Breast epithelium (tissue), 4 donors: ENCODE measurements around the gene MDFIC. TPM values are rescaled to one million over a fixed set of nuclear protein-coding genes. Genes with fewer than 3 reads are reported as not detected.

ENCODE experiments used
- DNase-seq, 2 donors: peaks; one replicate each; pipeline ENCODE4 v3.0.0-alpha.2; 2019; ENCODE audit warnings: low spot score in 2 of 2
- H3K27ac ChIP-seq, 2 donors: fragments of 200-600 bp; sonication (generic) in 1 of 2; one replicate each; pipeline ENCODE4 v1.5.1; 2016 to 2019; ENCODE audit warnings: mild to moderate bottlenecking in 1 of 2
- H3K27me3 ChIP-seq, 2 donors: fragments of 200-600 bp; sonication (generic) in 1 of 2; one replicate each; pipeline versions ENCODE4 v1.5.1 to v1.6.0; 2017 to 2019; ENCODE audit warnings: control low read depth in 1 of 2, mild to moderate bottlenecking in 1 of 2
- H3K36me3 ChIP-seq: fragments of 200-600 bp; one replicate; pipeline ENCODE4 v1.5.1; 2019
- H3K4me1 ChIP-seq, 2 donors: fragments of 200-600 bp; sonication (generic); one replicate each; pipeline ENCODE4 v1.5.1; 2016 to 2019; ENCODE audit warnings: control low read depth in 1 of 2
- H3K4me3 ChIP-seq, 3 donors: fragments of 200-600 bp; sonication (generic); 1 replicate in 2 of 3; 2 replicates in 1 of 3; pipeline ENCODE4 v1.5.1; 2016 to 2019; ENCODE audit warnings: mild to moderate bottlenecking in 3 of 3, moderate library complexity in 2 of 3
- H3K9me3 ChIP-seq, 2 donors: fragments of 200-600 bp; sonication (generic) in 1 of 2; one replicate each; pipeline ENCODE4 v1.5.1; 2016 to 2019; ENCODE audit warnings: control low read depth in 1 of 2
- CTCF ChIP-seq, 3 donors: fragments of 450-650 bp; IDR thresholded peaks; one replicate each; pipeline ENCODE4 v1.5.1; 2016 to 2017; ENCODE audit warnings: antibody characterized with exemption in 3 of 3, mild to moderate bottlenecking in 3 of 3, moderate library complexity in 3 of 3
- POLR2A ChIP-seq: fragments of 450-650 bp; IDR thresholded peaks from one replicate; pipeline ENCODE4 v1.6.1; 2016; ENCODE audit warnings: antibody characterized with exemption, mild to moderate bottlenecking, moderate library complexity
- POLR2AphosphoS5 ChIP-seq, 3 donors: sonication (generic); formaldehyde crosslinking; IDR thresholded peaks; one replicate each; pipeline ENCODE4 v1.6.1; 2017; ENCODE audit warnings: antibody characterized with exemption in 3 of 3
- intact Hi-C: fragments of 100-400 bp; cut with DNase I; formaldehyde crosslinking; loops from one replicate; pipeline ENCODE4 v1.15.1; 2023; ENCODE audit warnings: low total_unique reads
- total RNA-seq, 3 donors: library from RNA; depleted of rRNA; stranded (reverse); fragments of >200 nt; gene quantifications; one replicate each; pipeline ENCODE4 v1.1.0, GENCODE V29; 2016

The MDFIC gene
- total RNA-seq, 3 donors from 2014 or later = 29.9 to 146 (median 55.4) TPM

- no peak for TF ChIP-seq POLR2AphosphoS5 (IDR thresholded peaks at IDR 0.05)
- TF ChIP-seq CTCF (IDR thresholded peaks at IDR 0.05) = no peak
- TF ChIP-seq POLR2A = no peak
- DNase-seq = no peak
- Histone ChIP-seq H3K9me3 (no peaks in the 10 kb centered on the region), H3K4me1 (no peaks in the 10 kb centered on the region), H3K4me3 (no peak overlapping the region), H3K36me3 (no peaks in the 10 kb centered on the region), H3K27ac (no peak overlapping the region), H3K27me3 (no peaks in the 10 kb centered on the region)
- intact Hi-C loops = no loop called here
These were observed 92.0 kb downstream of the MDFIC start for GRCh38 chr7:115013886-115014285.

DNA sequence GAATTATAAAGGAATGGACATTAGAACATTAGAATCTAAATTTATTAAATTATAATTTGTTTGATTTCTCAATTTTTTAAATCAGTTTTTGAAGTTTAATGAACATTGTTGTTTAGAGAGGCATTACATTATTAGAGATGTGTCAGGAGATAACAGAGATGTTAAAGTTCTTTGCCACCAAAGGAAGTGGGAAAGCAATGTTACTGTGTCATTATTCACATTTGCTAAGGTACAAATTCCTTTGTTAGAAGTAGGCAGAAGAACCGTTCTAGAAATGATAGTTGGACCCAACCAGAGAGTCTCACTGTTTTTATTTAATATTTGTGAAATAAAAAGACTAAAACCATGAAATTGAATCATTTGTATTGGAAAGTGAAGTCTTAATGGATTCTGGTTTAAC lies 92.9 kb downstream of the MDFIC start:
- H3K4me1 ChIP-seq = no peaks in the 10 kb centered on the region
- H3K27ac ChIP-seq = no peak overlapping the region
- DNase-seq = no peak
- TF ChIP-seq POLR2AphosphoS5 (IDR thresholded peaks at IDR 0.05) = no peak
- TF ChIP-seq POLR2A = no peak
- TF ChIP-seq CTCF (IDR thresholded peaks at IDR 0.05) = no peak
- intact Hi-C loops = no loop called here
- H3K27me3 ChIP-seq = no peaks in the 10 kb centered on the region
- H3K4me3 ChIP-seq = no peak overlapping the region
- no peaks in the 10 kb centered on the region for H3K36me3 ChIP-seq
- H3K9me3 ChIP-seq = no peaks in the 10 kb centered on the region

DNA sequence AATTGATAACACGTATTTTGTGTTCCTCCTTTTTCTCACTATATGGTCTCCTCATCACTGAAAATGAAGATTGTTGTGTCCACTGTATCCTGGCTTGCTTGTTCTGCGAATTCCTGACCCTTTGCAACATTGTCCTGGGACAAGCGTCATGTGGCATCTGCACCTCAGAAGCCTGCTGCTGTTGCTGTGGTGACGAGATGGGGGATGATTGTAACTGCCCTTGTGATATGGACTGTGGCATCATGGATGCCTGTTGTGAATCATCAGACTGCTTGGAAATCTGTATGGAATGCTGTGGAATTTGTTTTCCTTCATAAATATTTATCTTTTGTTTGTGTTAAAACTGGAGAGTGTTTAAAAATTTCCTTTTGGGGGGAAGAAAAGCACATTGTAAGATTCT lies 93.7 kb downstream of the MDFIC start:
- H3K4me1 ChIP-seq = no peaks in the 10 kb centered on the region
- H3K36me3 ChIP-seq = no peaks in the 10 kb centered on the region
- intact Hi-C loops = no loop called here
- TF ChIP-seq CTCF (IDR thresholded peaks at IDR 0.05) (no peak), POLR2A (no peak), POLR2AphosphoS5 (IDR thresholded peaks at IDR 0.05) (no peak)
- H3K27ac ChIP-seq = no peak overlapping the region
- H3K4me3 ChIP-seq = no peak overlapping the region
- no peaks in the 10 kb centered on the region for H3K27me3 ChIP-seq
- no peaks in the 10 kb centered on the region for H3K9me3 ChIP-seq
- no peak for DNase-seq

DNA sequence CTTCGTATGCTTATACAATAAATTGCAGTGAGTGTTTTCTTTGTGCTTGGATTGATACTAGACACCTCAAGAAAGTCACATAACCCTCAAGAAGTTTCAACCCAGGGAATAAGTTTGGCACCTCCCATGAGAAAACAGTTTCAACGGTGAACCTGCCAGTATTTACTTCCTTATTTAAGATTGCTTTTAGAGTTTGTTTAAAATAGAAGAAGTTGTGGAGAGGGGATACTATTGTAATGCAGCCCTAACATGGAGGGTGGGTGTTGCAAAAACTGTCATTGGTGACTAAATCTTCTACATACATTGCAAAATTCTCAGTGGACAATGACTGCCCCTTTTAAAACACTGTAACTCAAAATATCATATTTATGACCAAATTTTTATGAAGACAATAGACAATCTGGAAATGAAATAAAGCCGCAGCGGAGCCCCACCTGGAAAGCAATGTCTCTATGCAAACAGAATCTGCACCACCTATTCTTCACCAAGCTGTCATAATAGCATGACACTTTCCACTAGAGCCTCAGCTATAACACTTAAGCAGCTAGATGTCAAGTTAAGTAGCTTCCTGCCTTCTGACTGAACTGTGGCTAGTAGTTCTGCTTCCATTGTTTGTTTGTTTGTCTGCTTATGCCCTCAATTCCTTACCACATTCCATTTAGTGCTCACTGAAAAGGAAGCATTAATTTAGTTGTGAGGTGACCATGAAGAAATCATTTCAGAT lies 98.2 kb downstream of the MDFIC start:
- Histone ChIP-seq H3K36me3 (no peaks in the 10 kb centered on the region), H3K9me3 (no peaks in the 10 kb centered on the region), H3K27me3 (no peaks in the 10 kb centered on the region), H3K4me1 (no peaks in the 10 kb centered on the region), H3K4me3 (no peak overlapping the region), H3K27ac (no peak overlapping the region)
- intact Hi-C loops = no loop called here
- TF ChIP-seq POLR2A (no peak), POLR2AphosphoS5 (IDR thresholded peaks at IDR 0.05) (no peak)
- no peak for DNase-seq

DNA sequence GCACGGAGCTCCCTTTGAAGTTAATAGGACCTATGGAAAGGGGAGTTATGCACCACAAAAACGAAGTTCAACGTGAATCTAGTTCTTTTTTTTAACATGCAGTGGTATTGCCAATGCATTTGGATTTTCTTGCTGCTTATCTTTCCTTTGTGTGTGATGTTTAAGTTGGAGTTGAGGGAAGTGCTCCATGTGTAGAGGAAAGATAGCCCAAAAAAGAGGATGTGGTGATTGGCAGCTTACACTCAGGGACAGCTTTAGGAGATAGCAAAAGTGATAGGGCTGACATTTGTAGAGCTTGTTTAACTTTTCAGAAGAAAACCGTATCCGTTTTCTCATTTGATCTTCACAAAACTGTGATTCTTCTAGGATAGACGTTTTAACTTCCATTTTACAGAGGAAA lies 101.3 kb downstream of the MDFIC start:
- H3K27me3 ChIP-seq = no peaks in the 10 kb centered on the region
- no peaks in the 10 kb centered on the region for H3K9me3 ChIP-seq
- H3K36me3 ChIP-seq = no peaks in the 10 kb centered on the region
- TF ChIP-seq CTCF (IDR thresholded peaks at IDR 0.05) (no peak), POLR2A (no peak), POLR2AphosphoS5 (IDR thresholded peaks at IDR 0.05) (no peak)
- H3K27ac ChIP-seq = no peak overlapping the region
- DNase-seq = no peak
- intact Hi-C loops = no loop called here
- H3K4me3 ChIP-seq = no peak overlapping the region
- H3K4me1 ChIP-seq = no peaks in the 10 kb centered on the region
